Measurements from ENCODE around the gene SLC16A7.

Gene SLC16A7

DNA sequence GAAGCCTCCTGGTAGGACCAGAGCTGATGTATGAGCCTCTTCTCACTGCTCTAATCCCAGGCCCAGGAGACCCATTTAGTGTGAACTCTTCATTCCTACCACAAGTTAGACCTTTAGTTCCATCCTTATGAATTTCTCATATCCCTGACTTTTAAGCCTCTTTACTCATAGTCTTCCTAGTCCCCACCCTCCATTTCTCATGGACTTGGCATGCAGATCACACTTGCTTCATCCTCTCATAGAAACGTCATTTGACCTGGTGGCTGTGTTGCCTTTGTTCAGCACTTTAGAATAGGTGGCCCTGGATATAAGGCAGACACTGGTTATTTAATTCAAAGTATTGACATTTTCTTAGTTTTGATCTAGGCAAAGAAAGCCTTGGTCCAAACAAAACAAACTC lies 99.5 kb downstream of the SLC16A7 start:
- in situ Hi-C loops (cut with HindIII; ENCODE audit: low sequenced_read_pairs) = no loop called here
- H3K4me3 ChIP-seq (ENCODE audit: low read depth, low read length) = no peak overlapping the region
- TF ChIP-seq, protein P1, sequence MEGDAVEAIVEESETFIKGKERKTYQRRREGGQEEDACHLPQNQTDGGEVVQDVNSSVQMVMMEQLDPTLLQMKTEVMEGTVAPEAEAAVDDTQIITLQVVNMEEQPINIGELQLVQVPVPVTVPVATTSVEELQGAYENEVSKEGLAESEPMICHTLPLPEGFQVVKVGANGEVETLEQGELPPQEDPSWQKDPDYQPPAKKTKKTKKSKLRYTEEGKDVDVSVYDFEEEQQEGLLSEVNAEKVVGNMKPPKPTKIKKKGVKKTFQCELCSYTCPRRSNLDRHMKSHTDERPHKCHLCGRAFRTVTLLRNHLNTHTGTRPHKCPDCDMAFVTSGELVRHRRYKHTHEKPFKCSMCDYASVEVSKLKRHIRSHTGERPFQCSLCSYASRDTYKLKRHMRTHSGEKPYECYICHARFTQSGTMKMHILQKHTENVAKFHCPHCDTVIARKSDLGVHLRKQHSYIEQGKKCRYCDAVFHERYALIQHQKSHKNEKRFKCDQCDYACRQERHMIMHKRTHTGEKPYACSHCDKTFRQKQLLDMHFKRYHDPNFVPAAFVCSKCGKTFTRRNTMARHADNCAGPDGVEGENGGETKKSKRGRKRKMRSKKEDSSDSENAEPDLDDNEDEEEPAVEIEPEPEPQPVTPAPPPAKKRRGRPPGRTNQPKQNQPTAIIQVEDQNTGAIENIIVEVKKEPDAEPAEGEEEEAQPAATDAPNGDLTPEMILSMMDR (IDR thresholded peaks at IDR 0.05; ENCODE audit: low read depth, low read length, missing control alignments) = no peak
- no peak for DNase-seq (ENCODE audit: low read depth)

DNA sequence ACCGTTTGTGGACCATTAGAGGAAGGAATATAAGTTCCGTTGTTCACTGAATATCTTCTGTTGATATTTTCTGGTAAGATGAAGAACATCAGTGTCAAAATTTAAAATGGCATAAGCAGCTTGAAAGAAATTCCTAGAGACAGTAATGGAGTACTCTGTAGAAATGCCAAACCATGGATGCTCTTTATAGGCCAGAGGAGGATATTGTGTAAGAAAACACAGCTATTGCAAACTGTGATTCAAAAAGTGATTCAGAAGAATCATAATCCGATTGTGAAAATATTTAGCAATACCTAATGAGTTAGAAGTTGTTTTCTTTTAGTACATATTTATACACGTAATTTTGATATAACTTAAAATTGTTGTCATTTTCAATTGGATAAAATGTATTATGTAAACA lies 102.8 kb downstream of the SLC16A7 start:
- in situ Hi-C loops (cut with HindIII; ENCODE audit: low sequenced_read_pairs) = no loop called here
- TF ChIP-seq, protein P1 (IDR thresholded peaks at IDR 0.05; ENCODE audit: low read depth, low read length, missing control alignments) = no peak
- no peak overlapping the region for H3K4me3 ChIP-seq (ENCODE audit: low read depth, low read length)
- no peak for DNase-seq (ENCODE audit: low read depth)

DNA sequence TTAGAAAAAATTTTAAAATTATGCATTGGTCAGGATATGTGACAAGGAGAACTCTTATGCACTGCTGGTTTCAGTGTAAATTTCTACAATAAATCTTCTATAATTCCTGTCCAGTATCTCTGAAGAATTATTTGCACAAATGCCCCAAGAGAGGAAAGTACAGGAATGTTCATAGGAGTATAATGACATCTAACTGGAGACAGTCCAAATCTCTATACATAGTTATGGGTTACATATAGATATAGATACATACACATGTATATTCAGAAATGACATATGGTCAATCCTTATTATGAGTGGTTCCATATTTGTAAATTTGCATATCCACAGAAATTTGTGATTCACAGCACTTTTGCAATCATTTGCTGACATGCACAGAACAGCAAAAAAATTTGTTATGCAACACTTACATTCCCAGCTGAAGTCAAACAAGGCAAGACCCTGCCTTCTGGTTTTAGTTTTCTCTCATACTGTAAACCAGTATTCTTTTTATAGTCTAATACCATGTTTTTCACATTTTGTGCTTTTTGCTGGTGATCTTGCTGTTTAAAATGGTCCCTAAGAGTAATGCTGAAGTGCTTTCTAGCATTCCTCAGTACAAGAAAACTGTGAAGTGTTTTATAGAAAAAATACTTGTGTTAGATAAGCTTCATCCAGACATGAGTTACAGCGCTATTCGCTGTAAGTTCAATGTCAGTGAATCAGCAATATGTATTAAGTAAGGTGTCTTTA lies 103.8 kb downstream of the SLC16A7 start:
- TF ChIP-seq, protein P1 (IDR thresholded peaks at IDR 0.05; ENCODE audit: low read depth, low read length, missing control alignments) = no peak
- in situ Hi-C loops (cut with HindIII; ENCODE audit: low sequenced_read_pairs) = no loop called here
- no peak overlapping the region for H3K4me3 ChIP-seq (ENCODE audit: low read depth, low read length)
- peak; percentile 9 for DNase-seq (ENCODE audit: low read depth)

DNA sequence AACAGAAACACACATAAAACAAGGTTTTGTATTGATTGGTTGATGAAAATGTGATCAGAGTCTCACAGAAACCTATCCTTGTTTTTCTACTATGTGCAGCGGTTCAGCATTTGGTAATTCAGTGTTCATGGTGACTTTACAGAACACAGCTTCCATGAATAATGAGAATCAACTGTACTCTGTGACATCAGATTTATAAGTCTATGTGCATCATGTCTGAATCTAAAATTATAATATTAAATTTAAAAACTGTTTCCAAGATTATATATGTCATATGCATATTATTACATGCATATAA lies 104.3 kb downstream of the SLC16A7 start:
- H3K4me3 ChIP-seq (ENCODE audit: low read depth, low read length) = no peak overlapping the region
- TF ChIP-seq, protein P1 (IDR thresholded peaks at IDR 0.05; ENCODE audit: low read depth, low read length, missing control alignments) = no peak
- DNase-seq (ENCODE audit: low read depth) = no peak

DNA sequence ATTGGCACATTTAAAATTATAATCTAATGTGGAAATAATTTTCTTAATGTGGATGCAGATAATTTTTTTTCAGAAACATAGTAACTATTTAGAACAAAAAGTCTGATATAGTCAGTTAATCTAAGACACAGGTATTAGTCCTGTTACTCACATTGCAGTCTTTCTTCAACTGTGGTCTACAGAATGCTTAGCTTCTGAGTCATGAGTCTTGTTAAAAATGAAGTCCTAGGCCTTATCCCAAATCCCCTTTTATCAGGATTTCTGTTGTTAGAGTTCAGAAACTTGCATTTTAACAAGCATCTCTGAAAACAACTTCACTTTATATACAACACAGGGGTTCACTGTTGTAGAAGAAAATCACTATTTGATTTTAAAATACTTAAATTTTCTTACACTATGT lies 112.2 kb downstream of the SLC16A7 start:
- DNase-seq (ENCODE audit: low read depth) = peak; percentile 47
- H3K4me3 ChIP-seq (ENCODE audit: low read depth, low read length) = no peak overlapping the region
- in situ Hi-C loops (cut with HindIII; ENCODE audit: low sequenced_read_pairs) = no loop called here
- TF ChIP-seq, protein P1 (IDR thresholded peaks at IDR 0.05; ENCODE audit: low read depth, low read length, missing control alignments) = no peak

More for the DNA sequence above, 104.3 kb downstream of the SLC16A7 start:
- in situ Hi-C loops (cut with HindIII; ENCODE audit: low sequenced_read_pairs) = no loop called here

DNA sequence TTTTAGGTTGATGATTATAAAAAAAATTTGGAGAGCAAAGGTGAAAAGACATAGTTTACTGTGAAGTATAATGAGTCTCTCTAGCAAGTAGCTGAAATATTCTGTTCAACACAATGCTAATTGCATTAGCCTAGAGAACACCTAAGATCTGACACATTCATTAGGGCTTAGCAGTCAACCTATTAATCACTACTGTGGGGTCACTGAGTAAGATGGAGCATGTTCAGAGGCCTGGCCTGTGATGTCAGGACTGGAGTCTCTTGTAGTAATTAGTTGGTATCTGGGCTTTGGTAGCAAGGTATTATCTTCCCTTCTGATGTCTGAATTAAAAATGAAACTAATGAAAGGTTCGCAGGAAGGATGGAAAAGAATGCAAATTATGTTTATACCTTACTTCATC lies 112.7 kb downstream of the SLC16A7 start:
- no peak for DNase-seq (ENCODE audit: low read depth)
- H3K4me3 ChIP-seq (ENCODE audit: low read depth, low read length) = no peak overlapping the region
- TF ChIP-seq, protein P1 (IDR thresholded peaks at IDR 0.05; ENCODE audit: low read depth, low read length, missing control alignments) = no peak
- in situ Hi-C loops (cut with HindIII; ENCODE audit: low sequenced_read_pairs) = no loop called here
